Vagina (tissue), 2 donors: ENCODE data around the gene EDN3. TPM values are rescaled to one million over a fixed set of nuclear protein-coding genes. Genes with fewer than 3 reads are reported as not detected.

Source experiments
- DNase-seq, 2 donors: peaks; one replicate each; pipeline ENCODE4 v3.0.0-alpha.2; 2017; ENCODE audit errors: extremely low spot score in 2 of 2
- H3K27ac ChIP-seq: fragments of 200-600 bp; sonication (generic); one replicate; pipeline ENCODE4 v1.5.1; 2019
- H3K27me3 ChIP-seq: fragments of 200-600 bp; sonication (generic); one replicate; pipeline ENCODE4 v1.5.1; 2019
- H3K36me3 ChIP-seq, 2 donors: fragments of 200-600 bp; sonication (generic); one replicate each; pipeline ENCODE4 v1.5.1; 2017 to 2019
- H3K4me1 ChIP-seq: fragments of 200-600 bp; sonication (generic); one replicate; pipeline ENCODE4 v1.5.1; 2019
- H3K4me3 ChIP-seq, 2 donors: fragments of 200-600 bp; sonication (generic); 1 replicate in 1 of 2; 2 replicates in 1 of 2; pipeline ENCODE4 v1.5.1; 2016 to 2019
- H3K9me3 ChIP-seq: fragments of 200-600 bp; sonication (generic); one replicate; pipeline ENCODE4 v1.5.1; 2019
- POLR2A ChIP-seq, 2 donors: fragments of 450-650 bp; IDR thresholded peaks; one replicate each; pipeline ENCODE4 v1.6.1; 2017; ENCODE audit warnings: antibody characterized with exemption in 2 of 2, mild to moderate bottlenecking in 2 of 2, moderate library complexity in 2 of 2
- POLR2AphosphoS5 ChIP-seq, 2 donors: sonication (generic); formaldehyde crosslinking; IDR thresholded peaks; one replicate each; pipeline ENCODE4 v1.9.0; 2017; ENCODE audit warnings: antibody characterized with exemption in 2 of 2, mild to moderate bottlenecking in 2 of 2, low read depth in 1 of 2; ENCODE audit not compliant: insufficient read depth in 1 of 2
- intact Hi-C: fragments of 100-400 bp; cut with DNase I; formaldehyde crosslinking; loops from one replicate; pipeline ENCODE4 v1.15.1; 2023
- total RNA-seq: library from RNA; depleted of rRNA; stranded (reverse); fragments of >200 nt; gene quantifications from one replicate; pipeline ENCODE4 v1.2.3, GENCODE V29; 2016
- TF ChIP-seq, protein P1 (sequence below), 3 experiments: fragments of 450-650 bp in 2 of 3; fragments of 200-600 bp in 1 of 3; sonication (generic) in 1 of 3; IDR thresholded peaks; one replicate each; pipeline ENCODE4 v1.5.1; 2017 to 2019; ENCODE audit warnings: antibody characterized with exemption in 3 of 3, mild to moderate bottlenecking in 2 of 3, moderate library complexity in 2 of 3

The EDN3 gene
- total RNA-seq, 1 donor from 2014 or later: 220 TPM

- intact Hi-C loops: no loop called here
- TF ChIP-seq POLR2A (IDR thresholded peaks at IDR 0.05): no peak
- TF ChIP-seq, protein P1, sequence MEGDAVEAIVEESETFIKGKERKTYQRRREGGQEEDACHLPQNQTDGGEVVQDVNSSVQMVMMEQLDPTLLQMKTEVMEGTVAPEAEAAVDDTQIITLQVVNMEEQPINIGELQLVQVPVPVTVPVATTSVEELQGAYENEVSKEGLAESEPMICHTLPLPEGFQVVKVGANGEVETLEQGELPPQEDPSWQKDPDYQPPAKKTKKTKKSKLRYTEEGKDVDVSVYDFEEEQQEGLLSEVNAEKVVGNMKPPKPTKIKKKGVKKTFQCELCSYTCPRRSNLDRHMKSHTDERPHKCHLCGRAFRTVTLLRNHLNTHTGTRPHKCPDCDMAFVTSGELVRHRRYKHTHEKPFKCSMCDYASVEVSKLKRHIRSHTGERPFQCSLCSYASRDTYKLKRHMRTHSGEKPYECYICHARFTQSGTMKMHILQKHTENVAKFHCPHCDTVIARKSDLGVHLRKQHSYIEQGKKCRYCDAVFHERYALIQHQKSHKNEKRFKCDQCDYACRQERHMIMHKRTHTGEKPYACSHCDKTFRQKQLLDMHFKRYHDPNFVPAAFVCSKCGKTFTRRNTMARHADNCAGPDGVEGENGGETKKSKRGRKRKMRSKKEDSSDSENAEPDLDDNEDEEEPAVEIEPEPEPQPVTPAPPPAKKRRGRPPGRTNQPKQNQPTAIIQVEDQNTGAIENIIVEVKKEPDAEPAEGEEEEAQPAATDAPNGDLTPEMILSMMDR (IDR thresholded peaks at IDR 0.05): no peak
- TF ChIP-seq POLR2AphosphoS5 (IDR thresholded peaks at IDR 0.05; ENCODE audit: insufficient read depth in 1 of 2, low read depth in 1 of 2): no peak
- DNase-seq: no peak
- H3K9me3 ChIP-seq: no peaks in the 10 kb centered on the region
- no peak overlapping the region for H3K4me3 ChIP-seq
- no peak overlapping the region for H3K27ac ChIP-seq
- no peaks in the 10 kb centered on the region for H3K36me3 ChIP-seq
- H3K27me3 ChIP-seq: no peaks in the 10 kb centered on the region
- peaks cover 5% of the 10 kb centered on the region for H3K4me1 ChIP-seq
These were observed 4.9 kb upstream of the EDN3 start for GRCh38 chr20:59295531-59295930.

DNA sequence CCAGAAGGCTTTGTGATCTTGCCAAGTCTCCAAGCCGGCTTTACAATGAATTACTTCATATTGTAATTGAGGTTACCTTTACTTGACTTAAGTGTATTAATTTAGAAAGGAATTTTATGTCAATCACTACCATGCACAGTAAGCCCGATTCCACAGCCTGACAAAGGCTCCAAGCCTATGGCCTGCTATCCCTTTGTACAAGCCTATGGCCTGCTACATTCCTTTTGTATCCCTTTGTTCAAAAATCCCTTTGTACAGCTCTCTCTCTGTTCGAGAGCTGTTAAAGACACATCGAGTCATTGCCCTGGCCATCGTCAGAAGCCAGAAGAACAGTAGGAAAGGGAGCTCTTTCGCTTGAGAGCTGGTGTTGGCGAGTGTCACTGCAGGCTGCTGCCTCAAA is 2.7 kb upstream of the EDN3 start:
- TF ChIP-seq POLR2A (IDR thresholded peaks at IDR 0.05) (no peak), POLR2AphosphoS5 (IDR thresholded peaks at IDR 0.05; ENCODE audit: insufficient read depth in 1 of 2, low read depth in 1 of 2) (no peak)
- H3K27ac ChIP-seq: no peak overlapping the region
- peaks cover 5% of the 10 kb centered on the region for H3K4me1 ChIP-seq
- no peaks in the 10 kb centered on the region for H3K27me3 ChIP-seq
- H3K4me3 ChIP-seq: no peak overlapping the region
- H3K9me3 ChIP-seq: no peaks in the 10 kb centered on the region
- H3K36me3 ChIP-seq: no peaks in the 10 kb centered on the region
- intact Hi-C loops: no loop called here
- DNase-seq: no peak

GRCh38 chr20:59299945-59300332 is 472 bp upstream of the EDN3 start:
- Histone ChIP-seq H3K36me3 (no peaks in the 10 kb centered on the region), H3K27me3 (no peaks in the 10 kb centered on the region), H3K4me1 (peaks cover 5% of the 10 kb centered on the region), H3K4me3 (peak overlapping the region in 1 of 2 donors; percentile 43), H3K27ac (peak overlapping the region; percentile 70), H3K9me3 (no peaks in the 10 kb centered on the region)
- DNase-seq: no peak
- intact Hi-C loops: no loop called here
- no peak for TF ChIP-seq POLR2AphosphoS5 (IDR thresholded peaks at IDR 0.05; ENCODE audit: insufficient read depth in 1 of 2, low read depth in 1 of 2)
- TF ChIP-seq POLR2A (IDR thresholded peaks at IDR 0.05): no peak
- TF ChIP-seq, protein P1 (IDR thresholded peaks at IDR 0.05): no peak

DNA sequence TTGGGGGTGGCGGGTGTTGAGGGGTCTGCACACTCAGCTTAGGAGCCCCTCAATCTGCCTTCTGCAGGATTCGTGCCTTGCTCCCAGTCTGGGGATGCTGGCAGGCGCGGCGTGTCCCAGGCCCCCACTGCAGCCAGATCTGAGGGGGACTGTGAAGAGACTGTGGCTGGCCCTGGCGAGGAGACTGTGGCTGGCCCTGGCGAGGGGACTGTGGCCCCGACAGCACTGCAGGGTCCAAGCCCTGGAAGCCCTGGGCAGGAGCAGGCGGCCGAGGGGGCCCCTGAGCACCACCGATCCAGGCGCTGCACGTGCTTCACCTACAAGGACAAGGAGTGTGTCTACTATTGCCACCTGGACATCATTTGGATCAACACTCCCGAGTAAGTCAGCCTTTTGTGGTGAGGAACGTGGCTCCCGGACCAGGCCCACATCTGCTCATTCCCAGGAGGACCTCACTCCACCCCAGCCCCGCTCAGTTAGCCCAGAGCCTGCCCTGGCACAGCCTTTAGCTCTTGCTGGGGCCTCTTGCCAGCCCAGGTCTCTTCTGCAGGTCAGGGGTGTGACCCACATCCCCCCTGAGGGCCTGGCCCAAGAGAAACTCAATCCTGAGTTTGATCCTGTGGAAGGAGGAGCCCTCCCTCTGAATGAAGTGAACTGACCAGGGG is 1.1 kb downstream of the EDN3 start:
- Histone ChIP-seq H3K4me1 (peaks cover 5% of the 10 kb centered on the region), H3K9me3 (no peaks in the 10 kb centered on the region), H3K27me3 (no peaks in the 10 kb centered on the region), H3K4me3 (peak overlapping the region; percentile 7 to 43), H3K36me3 (no peaks in the 10 kb centered on the region), H3K27ac (peak overlapping the region; percentile 70)
- DNase-seq: no peak
- TF ChIP-seq POLR2A (IDR thresholded peaks at IDR 0.05) (no peak), POLR2AphosphoS5 (IDR thresholded peaks at IDR 0.05; ENCODE audit: insufficient read depth in 1 of 2, low read depth in 1 of 2) (no peak)
- TF ChIP-seq, protein P1 (IDR thresholded peaks at IDR 0.05): no peak
- intact Hi-C loops: no loop called here

DNA sequence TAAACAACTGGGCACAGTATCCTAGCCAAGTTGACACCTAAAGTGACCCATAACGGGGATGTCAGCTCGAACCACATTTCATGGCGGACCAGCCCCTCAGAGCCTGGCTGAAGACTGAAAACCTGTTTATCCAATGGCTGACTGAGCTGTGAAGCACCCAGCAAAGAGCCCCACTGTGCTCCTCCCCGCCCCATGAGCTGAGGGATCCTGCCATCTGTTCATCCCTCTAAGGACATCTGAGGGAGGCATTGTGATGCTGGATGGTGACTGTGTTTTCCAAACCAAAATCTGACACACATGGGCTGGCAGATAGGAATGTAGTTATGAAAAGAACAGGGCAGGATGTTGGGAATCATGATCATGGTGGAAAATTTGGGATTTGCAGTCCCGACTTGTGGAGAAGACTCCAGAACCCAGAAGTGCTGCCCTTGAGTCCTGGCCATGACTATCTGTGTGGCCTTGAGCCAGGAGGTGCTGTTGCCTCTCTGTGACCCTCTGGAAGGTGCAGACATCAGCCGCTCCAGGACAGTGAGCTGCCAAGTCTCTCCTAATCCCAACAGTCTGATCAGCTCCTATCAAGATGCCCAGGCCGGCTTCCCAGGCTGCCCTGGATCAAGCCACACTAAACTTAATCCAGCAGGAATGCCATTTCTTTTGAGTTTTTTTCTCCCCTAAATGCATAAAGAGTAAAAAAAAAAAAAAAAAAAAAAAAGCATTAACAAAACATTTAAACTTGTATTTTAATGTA is 5.7 kb downstream of the EDN3 start:
- Histone ChIP-seq H3K27me3 (no peaks in the 10 kb centered on the region), H3K4me3 (no peak overlapping the region), H3K36me3 (no peaks in the 10 kb centered on the region), H3K27ac (no peak overlapping the region), H3K9me3 (no peaks in the 10 kb centered on the region), H3K4me1 (no peaks in the 10 kb centered on the region)
- TF ChIP-seq, protein P1 (IDR thresholded peaks at IDR 0.05): no peak
- TF ChIP-seq POLR2AphosphoS5 (IDR thresholded peaks at IDR 0.05; ENCODE audit: insufficient read depth in 1 of 2, low read depth in 1 of 2): no peak
- no peak for TF ChIP-seq POLR2A (IDR thresholded peaks at IDR 0.05)
- DNase-seq: no peak
- intact Hi-C loops: no loop called here
